Skeletal muscle satellite cell (primary cell): ENCODE results near the gene TTC22.

ENCODE experiments used
- H3K27me3 ChIP-seq: 2 replicates; pipeline ENCODE4 v1.7.0; 2013; ENCODE audit warnings: low read length; ENCODE audit not compliant: control insufficient read depth, insufficient read depth
- H3K36me3 ChIP-seq: 2 replicates; pipeline ENCODE4 v1.7.0; 2013; ENCODE audit warnings: mild to moderate bottlenecking, control low read depth, low read length; ENCODE audit not compliant: insufficient read depth
- H3K4me1 ChIP-seq: 2 replicates; pipeline ENCODE4 v1.7.0; 2013; ENCODE audit warnings: low read length; ENCODE audit not compliant: control insufficient read depth, insufficient read depth
- H3K4me2 ChIP-seq: 2 replicates; pipeline ENCODE4 v1.7.0; 2013; ENCODE audit warnings: mild to moderate bottlenecking, low read length
- H3K4me3 ChIP-seq: 2 replicates; pipeline ENCODE4 v1.7.0; 2013; ENCODE audit warnings: low read length
- H3K9ac ChIP-seq: 2 replicates; pipeline ENCODE4 v1.7.0; 2013; ENCODE audit warnings: mild to moderate bottlenecking, low read depth, low read length, moderate library complexity
- H3K9me3 ChIP-seq: replicated peaks from 2 replicates; pipeline ENCODE4 v1.7.0; 2013; ENCODE audit warnings: mild to moderate bottlenecking, control low read depth, low read length

TTC22 gene

DNA sequence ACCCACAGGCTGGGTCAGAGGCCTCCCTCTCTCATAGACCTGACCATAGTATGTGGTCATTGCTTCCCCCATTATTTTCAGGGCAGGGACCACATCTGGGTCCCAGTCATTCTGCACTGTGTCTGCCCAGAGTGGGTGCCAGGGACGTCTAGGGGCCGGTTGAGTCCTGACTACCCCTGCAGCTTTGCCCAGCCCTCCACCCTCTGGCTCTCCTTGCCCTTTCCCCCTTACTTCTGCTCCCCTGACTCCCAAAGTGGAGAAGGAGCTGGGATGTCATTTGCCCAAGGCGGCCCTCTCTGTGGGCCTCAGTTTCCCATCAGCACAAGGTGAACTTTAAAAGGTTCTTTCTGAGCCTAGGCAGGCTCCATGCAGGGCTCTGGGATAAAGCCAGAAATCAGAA, 4.3 kb upstream of the TTC22 start:
- Histone ChIP-seq H3K4me3 (no peak overlapping the region), H3K36me3 (no peaks in the 10 kb centered on the region), H3K9me3 (no peaks in the 10 kb centered on the region), H3K4me2 (no peak overlapping the region), H3K27me3 (peaks cover 19% of the 10 kb centered on the region), H3K9ac (no peak overlapping the region), H3K4me1 (peaks cover 20% of the 10 kb centered on the region)

DNA sequence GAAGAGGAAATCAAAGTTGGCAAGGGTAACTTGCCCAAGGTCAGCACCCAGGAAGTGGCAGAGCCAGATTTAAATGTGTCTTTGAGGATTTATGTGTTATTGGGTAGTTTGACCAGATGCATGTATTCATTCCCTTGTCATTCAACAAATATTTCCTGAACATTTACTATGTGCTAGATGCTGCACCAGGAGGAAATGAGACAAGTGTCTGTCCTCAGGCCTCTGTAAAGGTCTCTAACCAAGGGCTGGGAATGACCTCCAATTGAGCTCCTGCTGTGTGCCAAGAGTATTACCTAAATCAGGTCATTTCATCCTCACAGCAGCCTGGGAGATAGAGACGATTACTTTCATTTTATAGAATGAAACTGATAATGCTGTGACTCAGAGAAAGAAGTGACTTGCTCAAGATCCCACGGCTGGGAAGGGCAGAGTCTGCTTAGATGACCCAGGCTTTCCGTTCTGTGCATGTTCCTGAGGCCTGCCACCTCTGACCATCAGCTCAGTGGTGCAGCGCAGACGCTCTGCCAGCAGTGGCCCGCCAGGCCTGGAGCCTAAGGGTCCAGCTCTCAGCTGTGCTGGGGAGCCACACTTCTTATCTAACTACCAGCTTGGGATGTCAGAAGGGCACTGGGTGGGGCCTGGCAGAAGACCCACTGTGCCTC, 3.5 kb upstream of the TTC22 start:
- Histone ChIP-seq H3K9me3 (no peaks in the 10 kb centered on the region), H3K4me1 (peaks cover 20% of the 10 kb centered on the region), H3K4me2 (no peak overlapping the region), H3K27me3 (peaks cover 27% of the 10 kb centered on the region), H3K4me3 (no peak overlapping the region), H3K36me3 (no peaks in the 10 kb centered on the region), H3K9ac (no peak overlapping the region)

DNA sequence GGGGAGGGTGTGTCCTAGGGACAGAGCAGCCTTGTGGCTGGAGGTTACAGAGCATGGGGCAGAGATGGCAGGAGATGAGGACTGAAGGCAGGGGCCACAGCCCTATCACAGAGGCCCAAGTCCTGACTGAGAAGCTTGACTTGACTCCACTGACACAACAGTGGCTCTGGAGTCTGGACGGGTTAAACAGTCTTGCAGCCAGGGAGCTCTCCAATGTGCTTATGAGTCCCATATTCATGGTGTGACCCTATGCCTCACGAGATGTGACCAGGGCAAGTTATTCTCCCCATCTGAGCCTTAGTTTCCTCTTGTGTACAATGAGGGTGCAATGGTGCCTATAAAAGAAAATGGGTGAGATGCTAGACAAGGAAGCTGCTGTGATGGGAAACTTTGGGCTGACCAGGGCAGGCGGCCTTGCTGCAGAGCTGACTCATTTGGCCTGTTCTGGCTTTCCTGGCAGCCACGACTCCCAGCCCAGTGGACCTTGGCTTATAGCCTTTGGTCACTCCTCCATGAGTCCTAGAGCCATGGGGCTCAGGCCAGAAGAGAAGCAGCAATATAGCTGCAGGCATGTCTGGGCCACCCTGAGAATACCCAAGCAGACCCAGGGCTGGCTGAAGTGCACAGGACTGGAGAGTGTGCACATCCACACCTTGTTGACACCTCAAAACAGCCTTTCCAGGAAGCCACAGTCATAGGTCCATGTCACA, 2.8 kb upstream of the TTC22 start:
- Histone ChIP-seq H3K9ac (no peak overlapping the region), H3K9me3 (no peaks in the 10 kb centered on the region), H3K36me3 (no peaks in the 10 kb centered on the region), H3K4me2 (no peak overlapping the region), H3K4me1 (peaks cover 20% of the 10 kb centered on the region), H3K4me3 (no peak overlapping the region), H3K27me3 (peaks cover 34% of the 10 kb centered on the region)

GRCh38 chr1:54800041-54800898, 853 bp downstream of the TTC22 start:
- no peaks in the 10 kb centered on the region for H3K9me3 ChIP-seq
- H3K36me3 ChIP-seq: no peaks in the 10 kb centered on the region
- H3K27me3 ChIP-seq: peaks cover 50% of the 10 kb centered on the region
- no peak overlapping the region for H3K9ac ChIP-seq
- no peak overlapping the region for H3K4me3 ChIP-seq
- H3K4me1 ChIP-seq: peaks cover 13% of the 10 kb centered on the region
- no peak overlapping the region for H3K4me2 ChIP-seq

DNA sequence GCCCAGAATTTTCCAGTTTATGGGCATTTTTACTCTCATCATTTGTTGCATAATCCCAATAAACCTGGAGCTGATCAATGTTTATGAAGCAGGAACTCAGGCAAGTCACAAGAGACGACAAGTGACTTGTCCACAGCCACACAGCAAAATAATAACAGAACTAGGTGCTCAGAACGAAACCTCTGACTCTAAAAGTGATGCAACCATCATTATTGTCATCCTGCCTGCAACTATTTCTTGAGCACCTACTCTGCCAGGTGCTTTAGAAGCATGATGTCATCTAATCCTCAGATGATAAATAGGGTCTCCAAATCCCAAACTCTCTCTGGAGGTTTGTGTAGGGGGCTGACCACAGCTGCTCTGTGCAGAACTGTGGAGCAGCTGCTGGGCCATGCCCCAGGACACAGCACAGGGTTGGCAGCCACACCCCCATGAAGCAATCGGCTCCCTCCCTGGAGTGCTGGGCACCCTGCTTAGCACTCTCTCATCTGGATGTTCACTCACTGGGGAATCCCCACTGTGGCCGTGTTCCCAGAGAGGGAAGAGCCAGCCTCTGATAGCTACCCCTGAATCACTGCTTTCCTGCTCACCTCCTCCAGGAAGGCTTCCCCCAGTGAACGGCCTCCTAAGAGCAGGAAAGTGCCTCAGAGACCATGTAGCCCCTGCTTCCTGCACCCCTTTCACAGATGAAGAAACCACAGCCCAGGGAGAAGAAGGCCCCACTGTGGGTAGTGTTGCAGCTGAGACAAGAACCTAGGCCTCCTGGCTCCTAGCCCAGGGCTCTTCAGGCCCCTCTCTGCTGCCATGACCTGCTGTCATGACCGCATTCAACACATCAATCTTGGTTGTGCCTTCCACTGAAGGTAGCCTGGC, 2.1 kb downstream of the TTC22 start:
- Histone ChIP-seq H3K9me3 (no peaks in the 10 kb centered on the region), H3K36me3 (no peaks in the 10 kb centered on the region), H3K9ac (no peak overlapping the region), H3K4me2 (no peak overlapping the region), H3K27me3 (peaks cover 50% of the 10 kb centered on the region), H3K4me3 (no peak overlapping the region), H3K4me1 (peaks cover 15% of the 10 kb centered on the region)

DNA sequence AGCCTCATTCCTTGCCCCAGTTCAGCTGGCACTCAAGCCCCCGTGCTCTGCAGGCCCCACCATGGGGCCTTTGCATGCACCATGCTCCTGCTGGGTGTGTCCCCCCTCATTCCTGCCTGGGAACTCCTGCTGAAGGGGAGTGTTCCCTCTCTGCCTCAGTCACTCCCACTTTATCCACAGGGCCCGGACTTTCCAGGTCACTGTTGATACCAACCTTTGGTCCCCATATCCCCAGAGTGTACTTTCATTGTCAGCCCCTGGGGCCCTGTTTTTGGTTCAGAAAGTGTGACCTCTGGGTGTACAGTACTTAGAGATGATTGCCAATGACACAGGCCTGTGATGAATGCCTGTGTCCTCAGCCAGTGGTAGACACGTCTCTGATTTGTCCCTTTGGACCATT, 2.9 kb downstream of the TTC22 start:
- Histone ChIP-seq H3K9ac (no peak overlapping the region), H3K4me2 (no peak overlapping the region), H3K27me3 (peaks cover 57% of the 10 kb centered on the region), H3K36me3 (no peaks in the 10 kb centered on the region), H3K9me3 (no peaks in the 10 kb centered on the region), H3K4me3 (no peak overlapping the region), H3K4me1 (peaks cover 11% of the 10 kb centered on the region)

- Histone ChIP-seq H3K27me3 (peaks cover 66% of the 10 kb centered on the region), H3K9ac (no peak overlapping the region), H3K4me3 (no peak overlapping the region), H3K9me3 (peaks cover 4% of the 10 kb centered on the region), H3K36me3 (no peaks in the 10 kb centered on the region), H3K4me1 (peaks cover 11% of the 10 kb centered on the region), H3K4me2 (no peak overlapping the region)
Measured at GRCh38 chr1:54796902-54797301, 4.2 kb downstream of the TTC22 start.

GRCh38 chr1:54795841-54796468, 5.2 kb downstream of the TTC22 start:
- Histone ChIP-seq H3K4me3 (no peak overlapping the region), H3K9me3 (peaks cover 6% of the 10 kb centered on the region), H3K36me3 (no peaks in the 10 kb centered on the region), H3K4me2 (no peak overlapping the region), H3K4me1 (peaks cover 11% of the 10 kb centered on the region), H3K27me3 (peaks cover 63% of the 10 kb centered on the region), H3K9ac (no peak overlapping the region)

GRCh38 chr1:54795356-54795665, 5.8 kb downstream of the TTC22 start:
- Histone ChIP-seq H3K4me2 (no peak overlapping the region), H3K4me3 (no peak overlapping the region), H3K36me3 (no peaks in the 10 kb centered on the region), H3K9ac (no peak overlapping the region), H3K9me3 (peaks cover 6% of the 10 kb centered on the region), H3K27me3 (peaks cover 60% of the 10 kb centered on the region), H3K4me1 (peaks cover 11% of the 10 kb centered on the region)

DNA sequence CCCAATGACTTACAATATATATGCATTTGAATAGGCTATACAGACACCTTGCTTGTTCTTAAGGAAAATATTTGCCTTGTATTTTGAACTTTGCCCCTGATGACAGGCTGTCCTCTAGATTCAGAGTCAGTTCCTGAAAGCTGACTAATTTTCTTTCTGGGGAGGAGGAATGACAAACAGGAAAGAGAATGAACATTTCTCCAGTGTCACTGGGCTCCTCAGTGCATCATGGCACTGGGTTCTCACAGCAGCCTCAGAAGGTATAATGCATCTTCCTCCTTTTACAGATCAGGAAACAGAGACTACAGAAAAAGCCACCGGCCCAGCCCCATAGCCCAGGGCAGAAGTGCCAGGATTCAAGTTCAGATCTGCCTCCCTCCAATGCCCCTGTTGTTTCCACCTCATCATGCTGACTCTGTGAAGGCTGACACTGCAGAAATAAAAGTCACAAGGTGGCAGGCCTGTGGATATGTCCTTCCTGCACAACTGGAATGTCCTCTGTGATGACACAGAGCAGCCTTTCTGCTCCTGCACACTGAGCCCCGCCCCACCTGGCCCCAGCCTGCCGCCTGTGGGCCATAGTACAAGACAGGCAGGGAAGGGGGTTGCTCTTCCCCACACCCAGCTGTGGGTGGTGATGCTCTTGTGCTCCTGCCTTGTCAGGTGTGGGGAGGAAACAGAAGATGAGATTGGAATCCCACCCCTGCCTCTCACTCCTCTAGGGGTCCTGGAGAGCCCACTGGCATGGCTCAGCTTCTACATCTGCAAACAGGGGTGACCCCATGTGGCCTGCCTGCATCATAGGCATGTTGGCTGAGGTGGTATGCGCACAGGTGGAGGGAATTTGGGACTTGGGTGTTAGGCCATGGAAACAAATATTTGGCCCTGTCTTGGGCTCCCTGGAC, 6.4 kb downstream of the TTC22 start:
- Histone ChIP-seq H3K36me3 (no peaks in the 10 kb centered on the region), H3K9me3 (peaks cover 6% of the 10 kb centered on the region), H3K27me3 (peaks cover 60% of the 10 kb centered on the region), H3K4me1 (peaks cover 11% of the 10 kb centered on the region), H3K9ac (no peak overlapping the region), H3K4me3 (no peak overlapping the region), H3K4me2 (no peak overlapping the region)
